ENCODE measurements around the gene UBE2N. TPM values are rescaled to one million over a fixed set of nuclear protein-coding genes. Genes with fewer than 3 reads are reported as not detected.

The UBE2N gene
- total and polyA plus RNA-seq, 2 donors (not counting 1 experiment from before 2014, with no cell fraction given): 56.3 to 83.8 TPM

- peak overlapping the region; percentile 91 for H3K27ac Mint-ChIP-seq
- peaks cover 55% of the 10 kb centered on the region for H3K79me2 ChIP-seq (ENCODE audit: control insufficient read depth, insufficient read depth, low read length)
- no peaks in the 10 kb centered on the region for H3K9me3 Mint-ChIP-seq (ENCODE audit: insufficient read depth)
- WGBS (ENCODE audit: insufficient coverage): under 1% methylated on average over 55 of the region's 55 CpGs
- H2AFZ ChIP-seq (ENCODE audit: insufficient read depth, low read depth, low read length, poor library complexity, severe bottlenecking): peak overlapping the region; percentile 90
- POLR2A ChIA-PET: interaction anchor here (1.4 to 2.3 kb wide), 2 partner anchors 15 to 65 kb away, joined by 3 to 7 read pairs; no protein-coding TSS in a partner anchor
- H3K9ac ChIP-seq (ENCODE audit: low read length): peak overlapping the region; percentile 96
- H3K27me3 ChIP-seq (replicated peaks in 1 of 4; ENCODE audit: control extremely low read depth in 1 of 4, control insufficient read depth in 3 of 4, insufficient read depth in 4 of 4, low read length in 3 of 4): no peaks in the 10 kb centered on the region
- no peaks in the 10 kb centered on the region for H3K9me3 ChIP-seq (ENCODE audit: control extremely low read depth in 1 of 3, control insufficient read depth in 2 of 3, insufficient read depth in 1 of 3, low read length in 2 of 3)
- ATAC-seq (ENCODE audit: low read depth) (no peak), DNase-seq (peak; percentile 62)
- peaks cover 27% of the 10 kb centered on the region for H4K20me1 ChIP-seq (ENCODE audit: control insufficient read depth, insufficient read depth, low read length, poor library complexity, severe bottlenecking)
- H3K4me2 ChIP-seq (replicated peaks; ENCODE audit: low read depth, low read length, poor library complexity, severe bottlenecking): peak overlapping the region; percentile 86
- H3K4me3 Mint-ChIP-seq: peak overlapping the region; percentile 92
- H3K27ac ChIP-seq (ENCODE audit: low read length in 2 of 2): peak overlapping the region; percentile 88 to 97
- peak overlapping the region; percentile 65 to 92 (median 84) for H3K4me3 ChIP-seq (ENCODE audit: control extremely low read depth in 1 of 5, extremely low read depth in 1 of 5, insufficient read depth in 1 of 5, low read depth in 2 of 5, low read length in 4 of 5)
- H3K4me1 ChIP-seq (ENCODE audit: control insufficient read depth in 2 of 2, insufficient read depth in 2 of 2, low read length in 2 of 2): peaks cover 48 to 53% of the 10 kb centered on the region in 2 donors
- H3K4me1 Mint-ChIP-seq: peaks cover 54% of the 10 kb centered on the region
- intact Hi-C loops (cut with micrococcal nuclease): loop anchor here (5.0 kb wide), 3 partner anchors 131 to 1016 kb away; partner anchors contain the start of genes CEP83 and SOCS2
- TF ChIP-seq EZH2 (IDR thresholded peaks at IDR 0.05; ENCODE audit: borderline replicate concordance, insufficient read depth, low read depth, low read length, poor library complexity, severe bottlenecking): no peak
- TF ChIP-seq CTCF (IDR thresholded peaks at IDR 0.05): no peak
- no peaks in the 10 kb centered on the region for H3K36me3 ChIP-seq (replicated peaks in 1 of 2; ENCODE audit: control extremely low read depth in 1 of 2, control insufficient read depth in 1 of 2, extremely low read depth in 1 of 2, insufficient read depth in 2 of 2, low read length in 1 of 2)
- H3K27me3 Mint-ChIP-seq: no peaks in the 10 kb centered on the region
- CTCF ChIA-PET: interaction anchor here (1.4 to 2.4 kb wide), 3 partner anchors 21 to 454 kb away, joined by 3 to 9 read pairs (median 3); no protein-coding TSS in a partner anchor
These were observed 598 bp downstream of the UBE2N start for GRCh38 chr12:93441081-93441616.
